ACC112 (cell line): Measurements from ENCODE around the gene KRT14.
"Not testable (repeated sequence)": the region's sequence is repeated elsewhere in the genome, so short reads cannot be mapped to it uniquely, and the experiment has no call there.

ENCODE experiments used
- H2AFZ ChIP-seq: fragments of 200-600 bp; sonication (generic); one replicate; pipeline ENCODE4 v1.6.0; 2017; ENCODE audit warnings: antibody characterized with exemption, low read length; ENCODE audit not compliant: unreplicated experiment
- H3K27ac ChIP-seq: fragments of 200-600 bp; sonication (generic); 2 replicates; pipeline ENCODE4 v1.5.1; 2014; ENCODE audit warnings: low read depth, mild to moderate bottlenecking, antibody characterized with exemption, low read length, moderate library complexity
- H3K27me3 ChIP-seq: fragments of 200-600 bp; sonication (generic); 2 replicates; pipeline ENCODE4 v1.6.1; 2014; ENCODE audit warnings: mild to moderate bottlenecking, antibody characterized with exemption, low read length, moderate library complexity, mixed read lengths; ENCODE audit not compliant: insufficient read depth
- H3K36me3 ChIP-seq: fragments of 200-600 bp; sonication (generic); 2 replicates; pipeline ENCODE4 v1.6.1; 2016; ENCODE audit warnings: mild to moderate bottlenecking, antibody characterized with exemption, low read length, moderate library complexity, mixed read lengths; ENCODE audit not compliant: insufficient read depth
- H3K4me1 ChIP-seq: fragments of 200-600 bp; sonication (generic); one replicate; pipeline ENCODE4 v1.6.1; 2016; ENCODE audit warnings: low read length, mixed read lengths; ENCODE audit not compliant: insufficient read depth, unreplicated experiment, control insufficient read depth
- H3K4me3 ChIP-seq: fragments of 200-600 bp; sonication (generic); 2 replicates; pipeline ENCODE4 v1.5.1; 2014; ENCODE audit warnings: mild to moderate bottlenecking, low read depth, low read length
- H3K79me2 ChIP-seq: fragments of 200-600 bp; sonication (generic); one replicate; pipeline ENCODE4 v1.6.0; 2016; ENCODE audit warnings: low read length; ENCODE audit not compliant: control insufficient read depth, unreplicated experiment, insufficient read depth

The KRT14 gene

DNA sequence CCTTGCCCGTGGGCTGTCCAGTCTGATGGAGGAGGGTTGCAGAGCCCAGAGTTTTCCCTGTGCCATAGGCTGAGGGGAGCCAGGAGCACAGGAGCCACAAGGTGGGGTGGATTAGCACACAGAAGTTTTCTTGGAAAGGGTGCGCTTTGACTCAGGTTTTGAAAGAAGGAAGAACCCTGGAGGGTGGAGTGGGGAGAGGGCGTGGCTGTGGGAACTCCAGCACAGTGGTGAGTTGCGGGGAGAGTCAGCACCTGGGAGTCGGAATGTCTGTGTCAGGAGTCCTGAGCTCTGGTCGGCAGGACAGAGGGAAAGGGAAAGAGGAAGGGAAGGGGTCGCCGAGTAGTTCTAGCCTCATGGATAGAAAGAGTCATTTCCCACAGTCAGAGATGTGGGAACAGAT, 8.9 kb upstream of the KRT14 start:
- Histone ChIP-seq H2AFZ (no peak overlapping the region), H3K36me3 (no peaks in the 10 kb centered on the region), H3K4me1 (no peaks in the 10 kb centered on the region), H3K4me3 (no peak overlapping the region), H3K79me2 (no peaks in the 10 kb centered on the region), H3K27ac (no peak overlapping the region), H3K27me3 (peaks cover 46% of the 10 kb centered on the region)

DNA sequence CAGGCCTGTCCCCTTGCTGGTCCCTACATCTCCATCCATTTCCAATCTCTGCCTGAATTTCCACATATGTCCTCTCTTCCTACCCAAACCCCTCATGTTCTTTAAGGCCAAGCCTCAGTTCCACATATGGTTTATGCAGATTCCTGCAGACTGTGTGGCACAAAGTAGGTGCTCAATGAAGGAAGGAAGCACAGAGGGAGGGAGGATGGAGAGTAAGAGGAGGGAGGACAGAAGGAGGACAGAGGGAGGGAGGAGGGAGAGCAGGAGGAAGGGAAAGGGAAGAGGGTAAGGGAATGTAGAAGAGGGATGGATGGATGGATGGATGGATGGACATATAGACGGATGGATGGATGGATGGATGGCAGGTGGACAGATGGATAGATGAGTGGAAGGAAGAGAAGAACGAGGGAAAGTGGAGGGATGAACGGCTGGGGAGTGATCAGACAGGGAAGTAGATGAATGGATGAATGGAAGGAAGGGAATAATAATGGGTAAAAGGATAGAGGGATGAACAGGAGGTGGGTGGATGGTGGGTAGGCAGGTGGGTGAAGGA, 7.7 kb upstream of the KRT14 start:
- no peak overlapping the region for H2AFZ ChIP-seq
- H3K36me3 ChIP-seq, result no peaks in the 10 kb centered on the region
- H3K27me3 ChIP-seq, result peaks cover 51% of the 10 kb centered on the region
- no peaks in the 10 kb centered on the region for H3K79me2 ChIP-seq
- no peak overlapping the region for H3K27ac ChIP-seq
- H3K4me1 ChIP-seq, result no peaks in the 10 kb centered on the region
- no peak overlapping the region for H3K4me3 ChIP-seq

DNA sequence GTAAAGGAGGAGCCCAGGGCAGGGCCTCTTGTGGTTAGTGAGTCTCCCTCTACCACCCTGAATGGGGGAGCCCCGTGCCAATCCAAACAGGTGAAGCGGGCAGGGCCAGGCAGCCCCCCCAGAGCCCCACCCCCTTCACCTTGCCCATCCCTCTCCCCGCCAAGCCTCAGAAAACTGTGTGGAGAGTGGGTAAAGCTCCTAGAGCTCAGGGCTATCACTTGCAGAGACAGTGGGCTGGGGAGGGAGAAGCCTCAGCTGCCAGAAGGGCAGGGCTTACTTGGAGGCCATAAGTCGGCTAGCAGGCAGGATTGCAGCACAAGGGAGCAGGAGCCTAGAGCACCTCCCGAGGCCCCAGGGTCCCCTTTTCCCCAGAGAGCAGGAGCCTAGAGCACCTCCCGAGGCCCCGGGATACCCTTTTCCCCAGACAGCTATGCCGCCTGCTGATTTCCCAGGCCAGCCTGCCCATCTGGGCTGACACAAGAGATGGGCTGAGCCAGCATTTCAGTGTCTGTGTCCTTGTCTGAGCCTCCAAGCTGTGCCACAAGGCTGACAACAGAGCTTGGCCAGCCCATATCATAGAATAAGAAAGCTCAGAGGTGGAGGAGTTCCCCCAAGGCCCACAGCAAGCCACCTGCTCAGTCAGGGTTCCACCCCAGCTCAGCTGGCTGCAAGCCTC, 6.7 kb upstream of the KRT14 start:
- Histone ChIP-seq H3K4me1 (no peaks in the 10 kb centered on the region), H3K27ac (no peak overlapping the region), H2AFZ (no peak overlapping the region), H3K79me2 (no peaks in the 10 kb centered on the region), H3K4me3 (no peak overlapping the region), H3K27me3 (peaks cover 51% of the 10 kb centered on the region), H3K36me3 (no peaks in the 10 kb centered on the region)

DNA sequence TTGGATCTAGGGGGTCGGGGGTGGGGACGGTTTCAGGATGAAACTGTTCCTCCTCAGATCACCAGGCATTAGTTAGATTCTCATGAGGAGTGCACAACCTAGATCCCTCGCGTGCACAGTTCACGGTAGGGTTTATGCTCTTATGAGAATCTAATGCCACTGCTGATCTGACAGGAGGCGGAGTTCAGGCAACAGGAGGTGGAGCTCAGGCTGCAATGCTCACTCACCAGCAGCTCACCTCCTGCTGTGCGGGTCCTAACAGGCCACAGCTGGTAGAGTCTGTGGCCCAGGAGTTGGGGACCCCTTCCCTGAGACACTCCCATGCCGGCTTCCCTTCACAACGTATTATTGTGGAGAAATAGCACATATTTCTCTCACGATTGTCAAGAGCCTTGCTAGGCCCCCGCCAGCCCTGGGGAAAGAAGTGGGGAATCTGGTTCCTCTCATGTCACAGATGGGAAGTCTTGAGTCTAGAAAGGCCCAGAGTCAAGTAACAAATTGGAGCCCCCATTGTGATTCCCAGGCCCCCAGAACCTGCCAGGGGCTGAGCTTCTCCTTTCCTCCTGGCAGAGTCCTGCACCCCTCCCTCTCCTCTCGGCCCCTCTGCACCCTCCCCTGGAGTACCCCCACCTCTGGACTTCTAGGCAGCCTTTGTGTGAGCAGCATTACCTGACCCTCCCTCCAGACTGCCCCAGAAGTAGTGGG, 6.1 kb upstream of the KRT14 start:
- H2AFZ ChIP-seq, result no peak overlapping the region
- H3K27ac ChIP-seq, result no peak overlapping the region
- no peak overlapping the region for H3K4me3 ChIP-seq
- H3K4me1 ChIP-seq, result no peaks in the 10 kb centered on the region
- H3K27me3 ChIP-seq, result peaks cover 51% of the 10 kb centered on the region
- no peaks in the 10 kb centered on the region for H3K79me2 ChIP-seq
- no peaks in the 10 kb centered on the region for H3K36me3 ChIP-seq

DNA sequence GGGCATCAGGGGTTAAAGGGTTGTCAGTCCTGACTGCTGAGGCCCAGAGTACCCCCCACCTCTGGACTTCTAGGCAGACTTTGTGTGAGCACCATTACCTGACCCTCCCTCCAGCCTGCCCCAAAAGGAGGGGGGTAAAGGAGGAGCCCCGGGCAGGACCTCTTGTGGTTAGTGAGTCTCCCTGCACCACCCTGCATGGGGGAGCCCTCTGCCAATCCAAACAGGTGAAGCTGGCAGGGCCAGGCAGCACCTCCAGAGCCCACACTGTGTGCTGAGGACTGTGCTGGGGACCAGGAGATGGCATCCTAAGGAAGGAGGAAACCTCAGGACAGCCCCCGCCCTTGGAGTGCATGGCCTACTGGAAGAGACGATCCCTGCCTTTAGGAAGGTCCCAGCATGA, 2.6 kb upstream of the KRT14 start:
- Histone ChIP-seq H3K4me1 (no peaks in the 10 kb centered on the region), H3K27ac (no peak overlapping the region), H3K4me3 (no peak overlapping the region), H3K27me3 (peaks cover 39% of the 10 kb centered on the region), H3K79me2 (no peaks in the 10 kb centered on the region), H2AFZ (no peak overlapping the region), H3K36me3 (no peaks in the 10 kb centered on the region)

DNA sequence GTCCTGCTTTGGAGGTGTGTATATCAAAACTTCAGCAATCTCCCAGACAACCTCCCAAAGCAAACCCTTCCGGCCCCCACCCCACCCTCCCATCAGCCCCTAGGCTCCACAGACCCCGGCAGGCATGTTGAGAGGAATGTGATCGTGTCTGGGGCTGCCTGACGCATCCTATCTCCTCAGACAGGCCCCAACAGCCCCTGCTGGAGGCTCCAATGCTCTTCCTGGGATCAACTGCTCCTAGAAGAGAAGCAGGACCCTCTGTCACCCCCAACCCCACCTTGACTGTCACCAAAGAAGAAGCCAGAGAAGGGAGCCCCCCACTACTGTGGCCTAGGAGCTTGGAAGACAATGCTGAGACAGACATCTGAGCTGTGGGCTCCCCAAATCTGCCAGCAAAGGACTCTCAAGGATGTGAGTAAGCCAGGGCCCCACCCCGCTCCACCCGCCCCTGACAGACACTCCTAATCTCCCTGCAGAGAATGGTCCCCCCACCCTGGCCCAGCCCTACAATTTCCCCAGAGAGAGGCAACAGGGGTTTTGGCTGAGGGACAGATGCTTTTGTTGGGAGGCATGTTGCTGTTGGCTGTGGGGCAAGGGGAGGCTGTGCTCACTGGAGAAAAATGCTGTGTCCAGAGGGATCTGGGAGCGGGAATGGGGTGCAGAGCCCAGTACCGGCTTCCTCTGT, 1.6 kb upstream of the KRT14 start:
- no peak overlapping the region for H2AFZ ChIP-seq
- no peak overlapping the region for H3K4me3 ChIP-seq
- no peak overlapping the region for H3K27ac ChIP-seq
- H3K27me3 ChIP-seq, result peaks cover 31% of the 10 kb centered on the region
- H3K79me2 ChIP-seq, result no peaks in the 10 kb centered on the region
- H3K4me1 ChIP-seq, result no peaks in the 10 kb centered on the region
- H3K36me3 ChIP-seq, result no peaks in the 10 kb centered on the region

- Histone ChIP-seq H3K4me3 (no peak overlapping the region), H3K27me3 (peaks cover 26% of the 10 kb centered on the region; the same call in 1 of the 2 replicates), H3K4me1 (no peaks in the 10 kb centered on the region), H3K79me2 (no peaks in the 10 kb centered on the region), H3K36me3 (no peaks in the 10 kb centered on the region), H2AFZ (no peak overlapping the region), H3K27ac (no peak overlapping the region)
Measured at GRCh38 chr17:41585301-41586056, 1.2 kb downstream of the KRT14 start.

- not testable (repeated sequence) for H2AFZ ChIP-seq, H3K36me3 ChIP-seq, H3K79me2 ChIP-seq, H3K4me3 ChIP-seq, H3K27ac ChIP-seq, H3K4me1 ChIP-seq
- H3K27me3 ChIP-seq, result peaks cover 22% of the 10 kb centered on the region; the same call in 1 of the 2 replicates
Measured at GRCh38 chr17:41584331-41584927, 2.3 kb downstream of the KRT14 start.

DNA sequence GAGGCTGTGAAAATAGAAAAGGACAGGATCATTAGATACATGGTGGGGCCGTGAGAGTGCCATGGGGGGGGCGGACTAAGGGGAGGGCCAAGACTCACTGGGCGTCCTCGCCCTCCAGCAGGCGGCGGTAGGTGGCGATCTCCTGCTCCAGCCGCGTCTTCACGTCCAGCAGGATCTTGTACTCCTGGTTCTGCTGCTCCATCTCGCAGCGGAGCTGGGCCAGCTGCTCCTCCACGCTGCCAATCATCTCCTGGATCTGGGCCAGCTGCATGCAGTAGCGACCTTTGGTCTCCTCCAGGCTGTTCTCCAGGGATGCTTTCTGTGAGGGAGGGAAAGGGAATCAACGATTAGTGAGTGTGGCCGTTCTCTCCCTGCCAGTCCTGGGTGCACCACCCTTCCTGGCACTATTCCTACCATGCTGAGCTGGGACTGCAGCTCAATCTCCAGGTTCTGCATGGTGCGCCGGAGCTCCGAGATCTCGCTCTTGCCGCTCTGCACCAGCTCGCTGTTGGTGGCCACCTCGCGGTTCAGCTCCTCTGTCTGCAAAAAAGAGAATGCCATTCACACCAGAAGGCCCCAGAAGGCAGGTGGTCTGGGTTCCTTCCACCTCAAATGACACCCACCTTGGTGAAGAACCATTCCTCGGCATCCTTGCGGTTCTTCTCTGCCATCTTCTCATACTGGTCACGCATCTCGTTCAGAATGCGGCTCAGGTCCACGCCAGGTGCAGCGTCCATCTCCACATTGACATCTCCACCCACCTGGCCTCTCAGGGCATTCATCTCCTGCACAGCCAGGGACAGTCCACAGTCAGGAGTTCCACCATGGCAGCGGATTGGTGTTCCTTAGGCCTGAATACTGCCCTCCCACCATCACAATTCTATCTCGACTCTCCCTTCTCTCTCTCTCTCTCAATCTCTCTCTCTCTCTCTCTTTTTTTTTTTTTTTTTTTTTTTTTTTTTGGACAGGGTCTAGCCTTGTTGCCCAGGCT, 3.3 kb downstream of the KRT14 start:
- no peaks in the 10 kb centered on the region for H3K79me2 ChIP-seq
- no peaks in the 10 kb centered on the region for H3K4me1 ChIP-seq
- H3K27me3 ChIP-seq, result peaks cover 27% of the 10 kb centered on the region; the same call in 1 of the 2 replicates
- no peak overlapping the region for H3K4me3 ChIP-seq
- no peaks in the 10 kb centered on the region for H3K36me3 ChIP-seq
- no peak overlapping the region for H3K27ac ChIP-seq
- H2AFZ ChIP-seq, result no peak overlapping the region
